Thoracic aorta (tissue), 2 donors: ENCODE data around the gene APLP1. TPM values are rescaled to one million over a fixed set of nuclear protein-coding genes. Genes with fewer than 3 reads are reported as not detected.
"Not testable (repeated sequence)": the region's sequence is repeated elsewhere in the genome, so short reads cannot be mapped to it uniquely, and the experiment has no call there.

Experiments
- ATAC-seq: fragments of 150-250 bp; one replicate; pipeline ENCODE4 v1.8.0; 2017; ENCODE audit warnings: low read depth; ENCODE audit not compliant: insufficient number of reproducible peaks, low FRiP score
- DNase-seq: peaks from one replicate; pipeline ENCODE4 v3.0.0-alpha.2; 2020; ENCODE audit warnings: low spot score
- H3K27ac ChIP-seq, 2 donors: fragments of 200-600 bp; sonication (generic); 1 replicate in 1 of 2; 2 replicates in 1 of 2; pipeline ENCODE4 v1.5.1; 2016; ENCODE audit warnings: mild to moderate bottlenecking in 2 of 2, moderate library complexity in 2 of 2
- H3K27me3 ChIP-seq: fragments of 200-600 bp; sonication (generic); replicated peaks from 2 replicates; pipeline ENCODE4 v1.6.0; 2016; ENCODE audit warnings: mild to moderate bottlenecking; ENCODE audit not compliant: insufficient read depth
- H3K36me3 ChIP-seq: fragments of 200-600 bp; sonication (generic); one replicate; pipeline ENCODE4 v1.5.1; 2016
- H3K4me1 ChIP-seq, 2 donors: fragments of 200-600 bp; sonication (generic); 1 replicate in 1 of 2; 2 replicates in 1 of 2; pipeline versions ENCODE4 v1.5.1 to v1.6.0; 2016; ENCODE audit warnings: low read depth in 2 of 2, mild to moderate bottlenecking in 1 of 2; ENCODE audit not compliant: control insufficient read depth in 1 of 2
- H3K4me3 ChIP-seq: fragments of 200-600 bp; sonication (generic); 2 replicates; pipeline ENCODE4 v1.5.1; 2016; ENCODE audit warnings: mild to moderate bottlenecking
- H3K9me3 ChIP-seq: fragments of 200-600 bp; sonication (generic); 2 replicates; pipeline ENCODE4 v1.5.1; 2016
- CTCF ChIP-seq: fragments of 200-600 bp; sonication (generic); IDR thresholded peaks from one replicate; pipeline ENCODE4 v1.5.1; 2019; ENCODE audit warnings: antibody characterized with exemption
- total RNA-seq, 2 donors: library from RNA; depleted of rRNA; stranded (reverse); fragments of >200 nt; gene quantifications; one replicate each; pipeline versions ENCODE4 v1.1.0 to v1.2.3, GENCODE V29; 2016

Gene APLP1
- total RNA-seq, 2 donors from 2014 or later, result 28.1 to 47.2 TPM

GRCh38 chr19:35832054-35832453 lies 36.3 kb upstream of the APLP1 start:
- no peak overlapping the region for H3K27ac ChIP-seq
- H3K9me3 ChIP-seq, result no peaks in the 10 kb centered on the region
- no peak for ATAC-seq
- no peak for DNase-seq
- H3K4me1 ChIP-seq, result no peaks in the 10 kb centered on the region
- no peak overlapping the region for H3K4me3 ChIP-seq
- TF ChIP-seq CTCF, result no peak
- no peaks in the 10 kb centered on the region for H3K36me3 ChIP-seq
- H3K27me3 ChIP-seq, result no peaks in the 10 kb centered on the region

GRCh38 chr19:35833972-35834371 lies 34.4 kb upstream of the APLP1 start:
- peaks cover 4% of the 10 kb centered on the region for H3K9me3 ChIP-seq
- H3K4me1 ChIP-seq, result no peaks in the 10 kb centered on the region
- no peak for TF ChIP-seq CTCF
- H3K27ac ChIP-seq, result no peak overlapping the region
- H3K36me3 ChIP-seq, result no peaks in the 10 kb centered on the region
- DNase-seq (no peak), ATAC-seq (no peak)
- no peak overlapping the region for H3K4me3 ChIP-seq
- no peaks in the 10 kb centered on the region for H3K27me3 ChIP-seq

- not testable (repeated sequence) for DNase-seq, H3K9me3 ChIP-seq, H3K27ac ChIP-seq, ATAC-seq, H3K27me3 ChIP-seq, H3K4me3 ChIP-seq, H3K36me3 ChIP-seq, H3K4me1 ChIP-seq
These were observed 32.3 kb upstream of the APLP1 start for GRCh38 chr19:35836096-35836495.

GRCh38 chr19:35841961-35842595 lies 26.3 kb upstream of the APLP1 start:
- ATAC-seq (no peak), DNase-seq (no peak)
- Histone ChIP-seq H3K4me3 (no peak overlapping the region), H3K36me3 (no peaks in the 10 kb centered on the region), H3K27me3 (peaks cover 9% of the 10 kb centered on the region), H3K4me1 (peaks cover 3 to 8% of the 10 kb centered on the region in 2 donors), H3K9me3 (peaks cover 10% of the 10 kb centered on the region), H3K27ac (no peak overlapping the region)
- no peak for TF ChIP-seq CTCF

GRCh38 chr19:35842666-35843272 lies 25.6 kb upstream of the APLP1 start:
- H3K27me3 ChIP-seq, result peaks cover 9% of the 10 kb centered on the region
- no peak for TF ChIP-seq CTCF

More at GRCh38 chr19:35842666-35843272, 25.6 kb upstream of the APLP1 start:
- no peak for DNase-seq
- Histone ChIP-seq H3K4me3 (no peak overlapping the region), H3K4me1 (peaks cover 3 to 8% of the 10 kb centered on the region in 2 donors), H3K36me3 (no peaks in the 10 kb centered on the region), H3K9me3 (peaks cover 10% of the 10 kb centered on the region), H3K27ac (no peak overlapping the region)
- ATAC-seq, result no peak
